Retinal pigment epithelial cell (primary cell): ENCODE measurements around the gene CTSF.

ENCODE experiments used
- DNase-seq: peaks from one replicate; pipeline ENCODE4 v3.0.0-alpha.2; 2010; ENCODE audit warnings: low read depth
- H3K4me3 ChIP-seq: 2 replicates; pipeline ENCODE4 v1.5.1; 2011; ENCODE audit warnings: mild to moderate bottlenecking, low read length, control low read depth, moderate library complexity
- TF ChIP-seq, protein P1 (sequence below): conservative IDR thresholded peaks from 2 replicates; pipeline ENCODE4 v1.5.1; 2011; ENCODE audit warnings: low read depth, low read length, control low read depth, inconsistent platforms

Gene CTSF

DNA sequence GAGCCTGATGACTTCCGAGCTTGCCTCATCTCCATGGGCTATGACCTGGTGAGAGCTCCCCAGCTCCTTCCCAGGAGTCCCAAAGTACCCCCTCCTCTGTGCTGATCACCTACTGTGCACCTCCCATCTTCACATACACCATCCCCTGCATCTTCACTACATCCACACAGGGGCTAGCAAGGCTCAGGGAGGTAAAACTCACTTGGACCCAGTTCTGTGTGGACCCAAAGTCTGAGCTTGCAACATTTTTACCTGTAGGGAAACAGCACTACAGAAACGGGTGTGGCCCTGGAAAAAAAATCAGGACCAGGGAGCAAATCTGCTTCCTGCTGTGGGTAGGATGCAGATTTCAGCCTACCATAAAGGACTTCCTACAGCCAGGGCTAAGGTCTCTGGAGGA lies 6.1 kb downstream of the CTSF start:
- no peak overlapping the region for H3K4me3 ChIP-seq
- DNase-seq = no peak
- TF ChIP-seq, protein P1, sequence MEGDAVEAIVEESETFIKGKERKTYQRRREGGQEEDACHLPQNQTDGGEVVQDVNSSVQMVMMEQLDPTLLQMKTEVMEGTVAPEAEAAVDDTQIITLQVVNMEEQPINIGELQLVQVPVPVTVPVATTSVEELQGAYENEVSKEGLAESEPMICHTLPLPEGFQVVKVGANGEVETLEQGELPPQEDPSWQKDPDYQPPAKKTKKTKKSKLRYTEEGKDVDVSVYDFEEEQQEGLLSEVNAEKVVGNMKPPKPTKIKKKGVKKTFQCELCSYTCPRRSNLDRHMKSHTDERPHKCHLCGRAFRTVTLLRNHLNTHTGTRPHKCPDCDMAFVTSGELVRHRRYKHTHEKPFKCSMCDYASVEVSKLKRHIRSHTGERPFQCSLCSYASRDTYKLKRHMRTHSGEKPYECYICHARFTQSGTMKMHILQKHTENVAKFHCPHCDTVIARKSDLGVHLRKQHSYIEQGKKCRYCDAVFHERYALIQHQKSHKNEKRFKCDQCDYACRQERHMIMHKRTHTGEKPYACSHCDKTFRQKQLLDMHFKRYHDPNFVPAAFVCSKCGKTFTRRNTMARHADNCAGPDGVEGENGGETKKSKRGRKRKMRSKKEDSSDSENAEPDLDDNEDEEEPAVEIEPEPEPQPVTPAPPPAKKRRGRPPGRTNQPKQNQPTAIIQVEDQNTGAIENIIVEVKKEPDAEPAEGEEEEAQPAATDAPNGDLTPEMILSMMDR = no peak

DNA sequence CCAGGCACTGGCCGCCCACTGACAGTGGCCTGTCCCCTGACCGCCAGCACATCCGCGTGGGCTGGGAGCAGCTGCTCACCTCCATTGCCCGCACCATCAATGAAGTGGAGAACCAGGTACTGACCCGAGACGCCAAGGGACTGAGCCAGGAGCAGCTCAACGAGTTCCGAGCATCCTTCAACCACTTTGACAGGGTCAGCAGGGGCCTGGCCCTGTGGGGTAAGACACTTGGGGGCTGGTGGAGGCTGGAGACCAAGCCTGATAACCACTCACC lies 6.5 kb downstream of the CTSF start:
- DNase-seq = no peak
- TF ChIP-seq, protein P1 = no peak
- H3K4me3 ChIP-seq = no peak overlapping the region

DNA sequence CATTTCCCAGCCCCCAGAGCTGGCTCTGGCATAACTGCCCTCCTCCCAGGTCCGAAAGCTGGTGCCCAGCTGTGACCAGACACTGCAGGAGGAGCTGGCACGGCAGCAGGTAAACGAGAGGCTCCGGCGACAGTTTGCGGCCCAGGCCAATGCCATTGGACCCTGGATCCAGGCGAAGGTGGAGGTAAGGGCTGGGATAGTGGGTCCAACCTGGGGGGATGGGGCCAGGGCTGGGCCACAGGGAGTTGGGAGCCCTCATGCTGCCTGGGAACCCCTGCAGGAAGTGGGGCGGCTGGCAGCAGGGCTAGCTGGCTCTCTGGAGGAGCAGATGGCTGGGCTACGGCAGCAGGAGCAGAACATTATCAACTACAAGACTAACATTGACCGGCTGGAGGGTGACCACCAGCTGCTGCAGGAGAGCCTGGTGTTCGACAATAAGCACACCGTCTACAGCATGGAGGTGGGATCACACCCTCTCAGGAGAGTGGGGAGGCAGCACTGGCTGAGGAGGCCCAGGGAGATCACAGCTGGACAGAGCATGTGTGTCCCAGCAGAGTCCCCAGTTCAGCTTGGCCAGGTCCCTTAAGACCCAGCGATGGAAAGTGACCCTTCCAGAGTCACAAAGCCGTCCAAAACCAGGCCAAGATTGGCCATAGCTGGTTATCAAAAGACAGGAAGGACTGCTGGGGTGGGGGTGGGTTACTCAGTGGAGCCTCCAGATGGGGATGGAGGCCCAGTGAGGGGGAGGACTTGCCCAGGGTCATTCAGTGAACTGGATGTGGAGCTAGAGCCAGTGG lies 7.0 kb downstream of the CTSF start:
- no peak for DNase-seq
- H3K4me3 ChIP-seq = no peak overlapping the region
- TF ChIP-seq, protein P1 = no peak

DNA sequence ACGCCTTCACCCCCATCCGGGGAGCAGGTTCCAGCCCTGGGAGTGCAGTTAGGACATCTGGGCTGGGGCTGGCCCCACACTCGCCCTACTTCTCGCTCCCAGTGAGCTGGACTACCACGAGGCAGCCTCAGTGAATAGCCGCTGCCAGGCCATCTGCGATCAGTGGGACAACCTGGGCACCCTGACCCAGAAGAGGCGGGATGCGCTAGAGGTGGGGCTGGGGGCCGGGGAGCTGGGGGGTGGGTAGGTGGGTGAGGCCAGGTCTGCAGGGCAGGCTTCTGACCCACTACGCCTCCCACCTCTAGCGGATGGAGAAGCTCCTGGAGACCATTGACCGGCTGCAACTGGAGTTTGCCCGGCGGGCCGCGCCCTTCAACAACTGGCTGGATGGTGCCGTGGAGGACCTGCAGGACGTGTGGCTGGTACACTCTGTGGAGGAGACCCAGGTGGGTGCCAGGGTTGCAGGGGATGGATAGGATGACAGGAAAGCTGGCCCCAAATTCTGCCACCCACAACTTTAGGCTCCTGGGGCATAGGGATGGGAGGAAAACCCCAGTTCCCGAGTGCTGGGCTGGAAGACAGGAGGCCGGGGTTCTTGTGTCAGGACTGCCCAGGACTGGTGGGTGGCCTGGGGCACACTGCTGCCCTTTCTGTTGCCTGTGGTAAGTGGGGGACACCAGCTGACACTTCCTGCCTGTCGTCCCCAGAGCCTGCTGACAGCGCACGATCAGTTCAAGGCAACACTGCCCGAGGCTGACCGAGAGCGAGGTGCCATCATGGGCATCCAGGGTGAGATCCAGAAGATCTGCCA lies 8.3 kb downstream of the CTSF start:
- no peak for DNase-seq
- H3K4me3 ChIP-seq = no peak overlapping the region
- TF ChIP-seq, protein P1 = no peak

DNA sequence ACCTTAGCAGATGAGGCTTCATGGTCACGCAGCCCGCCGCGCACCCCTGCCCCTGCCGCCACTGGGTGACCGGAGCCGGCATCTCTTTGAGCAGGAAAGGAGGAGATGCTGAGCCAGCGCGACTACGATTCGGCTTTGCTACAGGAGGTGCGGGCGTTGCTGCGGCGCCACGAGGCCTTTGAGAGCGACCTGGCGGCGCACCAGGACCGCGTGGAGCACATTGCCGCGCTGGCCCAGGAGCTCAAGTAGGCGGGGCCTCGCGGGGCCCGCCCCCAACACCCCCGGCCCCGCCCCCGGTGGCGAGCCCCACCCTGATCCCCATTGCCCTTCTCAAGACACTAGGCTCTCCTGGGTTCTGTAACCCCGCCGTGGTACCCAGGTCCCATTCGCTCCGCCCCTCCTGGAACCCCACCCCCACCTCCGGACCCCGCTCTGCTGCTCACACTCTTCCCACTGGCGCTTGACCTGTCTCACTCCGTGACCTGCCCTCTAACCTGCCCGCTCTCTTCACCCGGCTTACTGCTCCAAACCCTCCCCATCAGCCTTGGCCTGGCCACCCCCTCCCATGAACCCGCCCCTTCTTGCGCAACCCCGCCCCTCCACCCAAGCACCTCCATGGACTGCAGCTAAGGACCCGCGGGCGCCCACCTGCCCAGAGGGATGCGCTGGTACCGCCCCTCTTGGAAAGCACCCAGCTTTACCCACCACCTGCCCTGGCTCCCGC lies 9.1 kb downstream of the CTSF start:
- no peak overlapping the region for H3K4me3 ChIP-seq
- DNase-seq = no peak
- TF ChIP-seq, protein P1 = no peak

GRCh38 chr11:66557733-66558326 lies 10.6 kb downstream of the CTSF start:
- TF ChIP-seq, protein P1 = no peak
- DNase-seq = no peak
- no peak overlapping the region for H3K4me3 ChIP-seq
